Measurements from ENCODE around the gene PDZRN3. TPM values are rescaled to one million over a fixed set of nuclear protein-coding genes. Genes with fewer than 3 reads are reported as not detected.

PDZRN3 gene
- polyA plus RNA-seq, 4 donors = 2.2 to 21.4 (median 14.1) TPM

DNA sequence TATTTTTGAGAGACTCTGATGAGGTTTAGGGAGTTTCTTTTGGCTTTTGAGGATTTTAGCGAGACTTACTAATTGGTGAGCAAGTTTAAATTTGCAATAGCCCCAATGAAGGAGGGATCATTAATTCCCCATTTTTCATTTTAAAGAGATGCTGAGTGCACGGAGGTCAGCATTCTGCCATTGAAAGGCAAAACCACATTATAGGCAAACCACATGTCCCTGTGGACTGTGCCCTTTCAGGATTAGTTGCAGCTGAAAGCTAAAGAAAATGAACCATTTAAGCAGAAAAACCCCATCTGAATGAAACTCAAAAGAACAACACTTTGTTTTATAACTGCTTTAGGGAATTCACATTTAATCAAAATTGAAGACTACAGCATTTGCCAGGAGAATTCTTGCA lies 246.5 kb downstream of the PDZRN3 start:
- H3K4me3 ChIP-seq (ENCODE audit: low read depth in 1 of 3, low read length in 3 of 3) = no peak overlapping the region
- WGBS, 3 donors = 64 to 81% (median 73%) methylated on average over 2 of the region's 2 CpGs
- no peak overlapping the region for H3K27ac ChIP-seq (ENCODE audit: low read depth in 1 of 3, low read length in 2 of 3)
- H3K4me1 ChIP-seq (ENCODE audit: control insufficient read depth in 3 of 3, insufficient read depth in 2 of 3, low read depth in 1 of 3, low read length in 2 of 3) = no peaks in the 10 kb centered on the region
- no peak for FAIRE-seq
- peaks cover 0 to 9% of the 10 kb centered on the region in 2 donors for H3K9me3 ChIP-seq (ENCODE audit: control insufficient read depth in 2 of 2, insufficient read depth in 1 of 2, low read depth in 1 of 2, low read length in 1 of 2)
- no peaks in the 10 kb centered on the region for H3K36me3 ChIP-seq (ENCODE audit: control insufficient read depth in 3 of 3, insufficient read depth in 2 of 3, low read depth in 1 of 3, low read length in 3 of 3)
- no peak for DNase-seq
- H3K27me3 ChIP-seq (ENCODE audit: control insufficient read depth in 3 of 3, insufficient read depth in 3 of 3, low read length in 3 of 3) = no peaks in the 10 kb centered on the region

DNA sequence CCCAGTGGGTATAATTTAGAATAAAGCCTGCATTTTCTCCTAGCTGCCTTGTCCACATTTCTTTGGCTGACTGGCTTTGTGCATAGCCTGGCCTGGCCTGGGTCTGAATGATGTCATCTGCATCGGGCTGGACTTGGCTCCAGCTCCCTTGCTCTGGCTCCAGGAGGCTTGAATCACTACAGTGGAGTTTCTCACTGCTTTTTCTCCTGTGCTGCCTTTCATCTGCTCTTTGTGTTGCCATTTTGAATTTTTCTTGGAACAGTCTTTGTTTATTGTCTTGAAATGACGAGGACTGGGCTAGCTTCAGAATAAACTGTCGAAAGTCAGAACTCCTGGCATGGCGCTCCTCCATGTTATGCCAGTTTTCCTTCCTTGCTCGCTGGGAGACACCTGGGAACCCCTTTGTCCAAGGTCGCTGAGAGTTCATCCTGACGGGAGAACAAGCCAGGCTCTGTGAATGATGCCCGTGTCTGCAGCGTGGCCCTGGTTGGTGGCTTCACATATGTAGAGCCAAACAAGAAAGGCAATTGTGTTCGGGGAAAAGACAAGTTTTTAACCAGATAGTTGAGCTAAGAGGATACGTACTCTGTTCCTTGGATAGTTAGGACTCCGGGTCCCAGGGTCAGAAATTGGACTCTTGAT lies 258.9 kb downstream of the PDZRN3 start:
- 73 to 77% (median 76%) methylated on average over 12 of the region's 12 CpGs for WGBS, 3 donors
- peaks cover 0 to 2% (median 0%) of the 10 kb centered on the region in 3 donors for H3K27me3 ChIP-seq (ENCODE audit: control insufficient read depth in 3 of 3, insufficient read depth in 3 of 3, low read length in 3 of 3)
- DNase-seq (no peak), FAIRE-seq (no peak)
- peaks cover 0 to 3% (median 0%) of the 10 kb centered on the region in 3 donors for H3K4me1 ChIP-seq (ENCODE audit: control insufficient read depth in 3 of 3, insufficient read depth in 2 of 3, low read depth in 1 of 3, low read length in 2 of 3)
- peaks cover 0 to 1% (median 0%) of the 10 kb centered on the region in 3 donors for H3K36me3 ChIP-seq (ENCODE audit: control insufficient read depth in 3 of 3, insufficient read depth in 2 of 3, low read depth in 1 of 3, low read length in 3 of 3)
- no peak overlapping the region for H3K27ac ChIP-seq (ENCODE audit: low read depth in 1 of 3, low read length in 2 of 3)
- no peak overlapping the region for H3K4me3 ChIP-seq (ENCODE audit: low read depth in 1 of 3, low read length in 3 of 3)
- peaks cover 0 to 9% of the 10 kb centered on the region in 2 donors for H3K9me3 ChIP-seq (ENCODE audit: control insufficient read depth in 2 of 2, insufficient read depth in 1 of 2, low read depth in 1 of 2, low read length in 1 of 2)

DNA sequence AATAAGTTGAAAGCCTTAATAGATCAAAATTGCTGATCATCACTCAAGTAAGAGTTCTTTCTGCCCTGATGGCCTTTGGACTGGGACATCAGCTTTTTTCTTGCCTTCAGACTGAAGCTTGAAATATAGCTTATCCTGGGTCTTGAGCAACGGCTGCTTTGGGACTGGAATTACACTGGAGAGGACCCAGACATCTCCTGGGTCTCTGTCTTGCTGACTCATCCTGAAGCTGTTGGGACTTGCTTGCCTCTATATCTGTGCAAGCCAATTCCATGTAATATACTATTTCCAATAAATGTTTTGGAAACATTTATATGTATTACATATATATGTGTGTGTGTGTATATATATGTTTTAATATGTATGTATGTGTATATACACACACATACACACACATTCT lies 260.2 kb downstream of the PDZRN3 start:
- H3K4me1 ChIP-seq (ENCODE audit: control insufficient read depth in 3 of 3, insufficient read depth in 2 of 3, low read depth in 1 of 3, low read length in 2 of 3) = peaks cover 0 to 3% (median 0%) of the 10 kb centered on the region in 3 donors
- FAIRE-seq (no peak), DNase-seq (no peak)
- no peak overlapping the region for H3K4me3 ChIP-seq (ENCODE audit: low read depth in 1 of 3, low read length in 3 of 3)
- H3K27me3 ChIP-seq (ENCODE audit: control insufficient read depth in 3 of 3, insufficient read depth in 3 of 3, low read length in 3 of 3) = peaks cover 0 to 2% (median 0%) of the 10 kb centered on the region in 3 donors
- H3K27ac ChIP-seq (ENCODE audit: low read depth in 1 of 3, low read length in 2 of 3) = no peak overlapping the region
- H3K36me3 ChIP-seq (ENCODE audit: control insufficient read depth in 3 of 3, insufficient read depth in 2 of 3, low read depth in 1 of 3, low read length in 3 of 3) = peaks cover 0 to 1% (median 0%) of the 10 kb centered on the region in 3 donors
- peaks cover 0 to 9% of the 10 kb centered on the region in 2 donors for H3K9me3 ChIP-seq (ENCODE audit: control insufficient read depth in 2 of 2, insufficient read depth in 1 of 2, low read depth in 1 of 2, low read length in 1 of 2)
- 56 to 71% (median 65%) methylated on average over 1 of the region's 1 CpG for WGBS, 3 donors

DNA sequence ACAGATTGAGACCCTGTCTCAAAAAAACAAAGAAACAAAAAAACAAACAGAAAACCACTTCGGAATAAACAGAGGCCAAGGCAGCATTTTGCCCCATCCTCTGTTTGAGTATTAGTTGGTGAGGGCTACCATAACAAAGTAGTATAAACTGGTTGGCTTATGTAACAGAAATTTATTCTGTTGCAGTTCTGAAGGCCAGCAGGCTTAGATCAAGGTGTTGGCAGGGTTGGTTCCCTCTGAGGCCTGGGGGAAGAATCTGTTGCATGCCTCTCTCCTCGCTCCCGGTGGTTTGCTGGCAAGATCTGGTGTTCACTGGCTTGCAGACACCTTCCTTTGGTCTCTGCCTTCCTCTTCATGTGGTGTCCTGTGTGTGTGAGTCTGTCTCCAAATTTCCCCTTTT lies 261.6 kb downstream of the PDZRN3 start:
- no peak overlapping the region for H3K4me3 ChIP-seq (ENCODE audit: low read depth in 1 of 3, low read length in 3 of 3)
- H3K27me3 ChIP-seq (ENCODE audit: control insufficient read depth in 3 of 3, insufficient read depth in 3 of 3, low read length in 3 of 3) = peaks cover 0 to 2% (median 0%) of the 10 kb centered on the region in 3 donors
- H3K9me3 ChIP-seq (ENCODE audit: control insufficient read depth in 2 of 2, insufficient read depth in 1 of 2, low read depth in 1 of 2, low read length in 1 of 2) = peaks cover 0 to 9% of the 10 kb centered on the region in 2 donors
- peaks cover 0 to 1% (median 0%) of the 10 kb centered on the region in 3 donors for H3K36me3 ChIP-seq (ENCODE audit: control insufficient read depth in 3 of 3, insufficient read depth in 2 of 3, low read depth in 1 of 3, low read length in 3 of 3)
- no peak overlapping the region for H3K27ac ChIP-seq (ENCODE audit: low read depth in 1 of 3, low read length in 2 of 3)
- no peak for DNase-seq
- FAIRE-seq = no peak
- H3K4me1 ChIP-seq (ENCODE audit: control insufficient read depth in 3 of 3, insufficient read depth in 2 of 3, low read depth in 1 of 3, low read length in 2 of 3) = peaks cover 0 to 3% (median 0%) of the 10 kb centered on the region in 3 donors
- 84 to 93% (median 88%) methylated on average over 3 of the region's 3 CpGs for whole genome bisulfite sequencing, 3 donors

DNA sequence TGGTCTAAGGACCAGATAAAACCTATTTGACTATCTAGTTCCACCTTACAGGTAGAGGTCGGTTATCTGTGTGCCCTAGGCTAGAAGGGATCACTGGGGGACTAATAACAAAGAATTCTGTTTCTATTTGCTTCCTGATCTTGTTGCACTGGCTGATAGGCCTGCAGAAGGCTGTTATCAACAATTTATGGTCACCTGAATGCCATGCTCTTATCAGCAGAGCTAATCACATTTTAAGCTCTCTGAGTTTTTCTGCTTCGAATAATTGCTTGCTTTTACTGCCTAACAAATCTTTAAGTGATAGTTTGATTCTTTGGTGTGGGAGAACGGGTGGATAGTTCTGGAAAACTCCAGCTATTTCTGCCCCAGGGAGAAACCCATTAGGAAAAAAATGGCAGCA lies 263.1 kb downstream of the PDZRN3 start:
- WGBS, 3 donors = 4 to 35% (median 15%) methylated on average over 3 of the region's 3 CpGs
- DNase-seq = peak; percentile 27 to 32
- H3K36me3 ChIP-seq (ENCODE audit: control insufficient read depth in 3 of 3, insufficient read depth in 2 of 3, low read depth in 1 of 3, low read length in 3 of 3) = peaks cover 0 to 1% (median 0%) of the 10 kb centered on the region in 3 donors
- H3K27ac ChIP-seq (ENCODE audit: low read depth in 1 of 3, low read length in 2 of 3) = no peak overlapping the region
- peaks cover 0 to 3% (median 0%) of the 10 kb centered on the region in 3 donors for H3K4me1 ChIP-seq (ENCODE audit: control insufficient read depth in 3 of 3, insufficient read depth in 2 of 3, low read depth in 1 of 3, low read length in 2 of 3)
- peaks cover 0 to 2% (median 0%) of the 10 kb centered on the region in 3 donors for H3K27me3 ChIP-seq (ENCODE audit: control insufficient read depth in 3 of 3, insufficient read depth in 3 of 3, low read length in 3 of 3)
- no peak overlapping the region for H3K4me3 ChIP-seq (ENCODE audit: low read depth in 1 of 3, low read length in 3 of 3)
- peaks cover 0 to 9% of the 10 kb centered on the region in 2 donors for H3K9me3 ChIP-seq (ENCODE audit: control insufficient read depth in 2 of 2, insufficient read depth in 1 of 2, low read depth in 1 of 2, low read length in 1 of 2)
- no peak for FAIRE-seq

DNA sequence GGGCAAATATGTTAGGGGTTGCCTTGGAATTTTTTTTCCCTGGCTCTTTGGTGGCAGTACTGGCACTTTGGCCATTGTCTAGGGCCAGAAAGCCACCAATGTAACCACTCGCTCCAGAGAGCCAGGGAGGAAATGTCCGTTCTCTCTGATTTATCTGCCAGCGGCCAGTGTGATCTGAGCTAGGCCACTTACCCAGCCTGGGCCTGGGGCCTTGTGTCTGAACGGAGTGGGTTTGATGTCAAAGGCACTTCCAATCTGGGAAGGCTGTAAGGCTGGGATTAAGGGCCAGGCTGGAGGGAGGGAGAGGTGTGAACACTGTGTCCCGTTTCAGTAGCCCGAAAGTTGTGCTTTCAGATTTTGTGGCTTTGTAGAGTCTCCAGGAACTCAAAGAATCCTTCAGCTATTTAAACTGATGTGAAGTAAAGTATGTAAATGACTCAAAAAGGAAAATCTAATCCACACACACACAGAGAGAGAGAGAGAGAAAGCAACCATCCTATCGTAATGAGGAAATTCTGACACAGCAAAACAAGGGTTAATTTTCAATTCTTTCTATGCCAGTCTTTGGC lies 271.0 kb downstream of the PDZRN3 start:
- H3K9me3 ChIP-seq (ENCODE audit: control insufficient read depth in 2 of 2, insufficient read depth in 1 of 2, low read depth in 1 of 2, low read length in 1 of 2) = no peaks in the 10 kb centered on the region
- peaks cover 0 to 5% (median 0%) of the 10 kb centered on the region in 3 donors for H3K27me3 ChIP-seq (ENCODE audit: control insufficient read depth in 3 of 3, insufficient read depth in 3 of 3, low read length in 3 of 3)
- no peak overlapping the region for H3K27ac ChIP-seq (ENCODE audit: low read depth in 1 of 3, low read length in 2 of 3)
- peaks cover 0 to 9% (median 0%) of the 10 kb centered on the region in 3 donors for H3K4me1 ChIP-seq (ENCODE audit: control insufficient read depth in 3 of 3, insufficient read depth in 2 of 3, low read depth in 1 of 3, low read length in 2 of 3)
- DNase-seq (no peak), FAIRE-seq (no peak)
- 84 to 90% (median 89%) methylated on average over 7 of the region's 7 CpGs for WGBS, 3 donors
- no peaks in the 10 kb centered on the region for H3K36me3 ChIP-seq (ENCODE audit: control insufficient read depth in 3 of 3, insufficient read depth in 2 of 3, low read depth in 1 of 3, low read length in 3 of 3)
- H3K4me3 ChIP-seq (ENCODE audit: low read depth in 1 of 3, low read length in 3 of 3) = no peak overlapping the region

DNA sequence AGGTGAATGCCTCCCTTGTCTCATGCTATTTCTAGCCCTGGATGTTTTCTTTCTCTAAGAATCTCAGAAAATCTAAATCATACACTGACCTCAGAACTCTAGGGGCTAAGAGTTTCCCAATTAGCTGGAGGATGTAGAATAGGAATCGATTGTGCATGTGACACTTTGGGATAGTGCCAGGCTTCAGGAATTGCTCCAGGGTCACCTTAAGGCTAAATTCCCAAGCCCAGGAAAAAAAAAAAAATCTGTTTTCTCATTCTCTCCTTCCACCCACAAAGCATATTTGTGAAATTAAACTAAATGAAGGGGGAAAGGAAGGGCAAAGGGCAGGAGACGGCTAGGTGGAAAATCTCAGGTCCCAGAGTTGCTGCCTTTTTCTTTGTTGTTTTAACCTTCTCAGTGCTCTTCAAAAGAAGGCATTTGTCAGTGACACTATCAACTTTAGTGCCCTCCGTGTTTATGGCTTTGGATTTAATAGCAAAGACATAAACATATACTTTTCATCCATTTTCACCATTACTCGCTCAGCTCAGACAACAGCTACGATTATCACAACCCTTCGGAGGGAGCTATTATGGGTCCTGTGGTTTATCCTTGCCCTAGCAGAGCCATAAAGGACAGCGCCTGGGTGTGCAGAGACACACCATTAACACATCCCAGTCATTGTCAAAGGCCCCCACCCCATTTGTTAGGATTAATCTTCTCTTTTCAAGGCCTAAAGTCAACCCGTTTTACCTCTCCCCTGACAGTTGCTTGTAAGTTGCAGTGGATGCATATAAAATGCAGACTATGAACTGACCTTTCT lies 271.7 kb downstream of the PDZRN3 start:
- H3K4me1 ChIP-seq (ENCODE audit: control insufficient read depth in 3 of 3, insufficient read depth in 2 of 3, low read depth in 1 of 3, low read length in 2 of 3) = peaks cover 0 to 9% (median 0%) of the 10 kb centered on the region in 3 donors
- DNase-seq (peak in 1 of 2 donors; percentile 19), FAIRE-seq (no peak)
- H3K36me3 ChIP-seq (ENCODE audit: control insufficient read depth in 3 of 3, insufficient read depth in 2 of 3, low read depth in 1 of 3, low read length in 3 of 3) = no peaks in the 10 kb centered on the region
- H3K9me3 ChIP-seq (ENCODE audit: control insufficient read depth in 2 of 2, insufficient read depth in 1 of 2, low read depth in 1 of 2, low read length in 1 of 2) = no peaks in the 10 kb centered on the region
- H3K27me3 ChIP-seq (ENCODE audit: control insufficient read depth in 3 of 3, insufficient read depth in 3 of 3, low read length in 3 of 3) = peaks cover 0 to 5% (median 0%) of the 10 kb centered on the region in 3 donors
- H3K27ac ChIP-seq (ENCODE audit: low read depth in 1 of 3, low read length in 2 of 3) = no peak overlapping the region
- 60 to 68% (median 64%) methylated on average over 8 of the region's 8 CpGs for WGBS, 3 donors
- H3K4me3 ChIP-seq (ENCODE audit: low read depth in 1 of 3, low read length in 3 of 3) = no peak overlapping the region

DNA sequence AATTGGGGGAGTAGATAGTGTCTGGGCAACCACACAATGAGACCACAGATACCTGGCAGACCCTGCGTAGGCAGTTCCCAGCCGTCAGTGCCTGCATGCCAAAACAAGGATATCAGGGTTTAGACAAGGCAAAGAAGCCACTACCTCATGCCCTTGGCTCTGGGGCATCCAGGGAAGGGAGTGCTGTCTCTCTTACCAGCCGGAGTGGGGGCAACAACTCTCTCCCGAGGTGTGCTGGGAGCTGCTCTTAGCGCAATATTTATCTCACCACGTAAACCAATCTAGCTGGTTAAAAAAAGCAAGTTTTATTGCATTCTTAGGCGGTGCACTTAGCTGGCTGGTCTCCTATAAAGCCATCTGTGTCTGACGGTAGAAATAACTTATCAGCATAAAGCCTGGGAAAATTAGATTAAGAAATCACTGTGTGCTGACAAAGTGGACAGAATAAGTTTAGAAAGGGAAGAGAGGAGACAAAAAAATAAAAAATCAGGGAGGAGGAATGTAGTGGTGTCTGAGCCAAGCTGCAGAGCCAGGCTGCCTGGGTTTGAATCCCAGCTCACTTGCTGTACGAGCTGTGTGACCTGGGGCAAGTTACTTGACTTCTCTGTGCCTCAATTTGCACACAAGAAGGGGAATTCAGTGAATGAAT lies 273.2 kb downstream of the PDZRN3 start:
- FAIRE-seq (no peak), DNase-seq (peak in 1 of 2 donors; percentile 14)
- Histone ChIP-seq H3K4me3 (ENCODE audit: low read depth in 1 of 3, low read length in 3 of 3) (no peak overlapping the region), H3K9me3 (ENCODE audit: control insufficient read depth in 2 of 2, insufficient read depth in 1 of 2, low read depth in 1 of 2, low read length in 1 of 2) (no peaks in the 10 kb centered on the region), H3K4me1 (ENCODE audit: control insufficient read depth in 3 of 3, insufficient read depth in 2 of 3, low read depth in 1 of 3, low read length in 2 of 3) (peaks cover 0 to 9% (median 0%) of the 10 kb centered on the region in 3 donors), H3K27me3 (ENCODE audit: control insufficient read depth in 3 of 3, insufficient read depth in 3 of 3, low read length in 3 of 3) (peaks cover 0 to 5% (median 0%) of the 10 kb centered on the region in 3 donors), H3K27ac (ENCODE audit: low read depth in 1 of 3, low read length in 2 of 3) (no peak overlapping the region), H3K36me3 (ENCODE audit: control insufficient read depth in 3 of 3, insufficient read depth in 2 of 3, low read depth in 1 of 3, low read length in 3 of 3) (no peaks in the 10 kb centered on the region)
- 25 to 51% (median 36%) methylated on average over 9 of the region's 9 CpGs for WGBS, 3 donors

All from small intestine (tissue), 7 donors.